Measurements from ENCODE around the gene DCBLD2. TPM values are rescaled to one million over a fixed set of nuclear protein-coding genes. Genes with fewer than 3 reads are reported as not detected.
A peak's percentile ranks its signal among the peaks of the same experiment; 100 is the strongest.

The DCBLD2 gene
- total and polyA plus RNA-seq, 2 of the 4 experiments (the other 2 are of a cell fraction) = 121 to 196 TPM

DNA sequence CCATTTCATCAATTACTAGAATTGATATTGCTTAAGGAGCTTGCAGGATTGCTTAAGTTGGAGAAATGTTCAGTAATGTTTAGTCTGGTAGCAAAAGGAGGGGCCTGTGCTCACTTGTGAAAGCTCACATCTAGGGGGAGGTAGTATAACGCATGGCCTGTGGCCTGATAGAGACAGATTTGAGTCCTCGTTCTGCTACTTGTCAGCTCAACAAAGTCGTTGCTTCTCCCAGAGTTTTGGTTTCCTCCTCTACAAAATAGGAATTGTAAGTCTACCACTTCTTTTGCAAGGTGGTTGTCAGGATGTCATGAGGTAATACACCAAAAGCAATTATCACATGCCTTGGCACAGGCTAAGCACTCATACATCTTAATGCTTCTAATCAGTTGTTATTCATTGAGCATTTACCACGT, 137.0 kb downstream of the DCBLD2 start:
- Histone ChIP-seq H3K56ac (ENCODE audit: extremely low read depth, insufficient read depth, low read length) (no peak overlapping the region), H3K4me3 (ENCODE audit: insufficient read depth, low read depth, low read length) (no peak overlapping the region), H3K27ac (ENCODE audit: insufficient read depth, low read length) (no peak overlapping the region), H2AFZ (replicated peaks; ENCODE audit: low read length, poor library complexity) (no peak overlapping the region), H2AK9ac (replicated peaks; ENCODE audit: low read depth, low read length, poor library complexity) (no peak overlapping the region), H2BK120ac (ENCODE audit: low read depth, low read length) (no peak overlapping the region), H4K20me1 (ENCODE audit: insufficient read depth, low read length) (no peaks in the 10 kb centered on the region), H4K5ac (ENCODE audit: low read depth, low read length) (no peak overlapping the region), H2BK15ac (ENCODE audit: low read depth, low read length) (no peak overlapping the region), H3K79me1 (ENCODE audit: low read depth in 1 of 2, low read length in 2 of 2) (no peaks in the 10 kb centered on the region), H4K91ac (ENCODE audit: insufficient read depth, low read depth, low read length) (no peak overlapping the region), H3K14ac (replicated peaks; ENCODE audit: low read depth, low read length) (no peak overlapping the region), H2AK5ac (ENCODE audit: low read depth, low read length) (no peak overlapping the region), H3K4me1 (ENCODE audit: control insufficient read depth, insufficient read depth, low read length) (peaks cover 4% of the 10 kb centered on the region), H4K8ac (ENCODE audit: low read depth in 2 of 2, low read length in 2 of 2) (no peak overlapping the region), H3K4ac (ENCODE audit: low read depth, low read length) (no peak overlapping the region), H3K23ac (ENCODE audit: low read depth, low read length) (no peak overlapping the region), H3K9ac (ENCODE audit: low read depth, low read length) (no peak overlapping the region), H3K4me2 (ENCODE audit: low read depth, low read length) (no peak overlapping the region), H2BK20ac (ENCODE audit: low read depth, low read length) (no peak overlapping the region), H3K18ac (ENCODE audit: low read depth, low read length) (no peak overlapping the region), H3K9me3 (ENCODE audit: control insufficient read depth, insufficient read depth, low read length) (no peaks in the 10 kb centered on the region), H3K27me3 (ENCODE audit: control insufficient read depth, insufficient read depth, low read length) (no peaks in the 10 kb centered on the region; the same call in 1 of the 2 replicates), H2BK5ac (ENCODE audit: low read depth, low read length, poor library complexity, severe bottlenecking) (no peak overlapping the region), H3K36me3 (ENCODE audit: control insufficient read depth, insufficient read depth, low read length) (no peaks in the 10 kb centered on the region), H3K9me1 (ENCODE audit: insufficient read depth, low read length) (no peaks in the 10 kb centered on the region)
- ChIA-PET CTCF (no interaction called here), POLR2A (ENCODE audit: unreplicated experiment) (no interaction called here)
- intact Hi-C loops (cut with micrococcal nuclease) (no loop called here), dilution Hi-C loops (cut with HindIII; ENCODE audit: low sequenced_read_pairs, unreplicated experiment) (no loop called here), in situ Hi-C loops (cut with MboI; ENCODE audit: low sequenced_read_pairs) (no loop called here)
- TF ChIP-seq, protein P1, sequence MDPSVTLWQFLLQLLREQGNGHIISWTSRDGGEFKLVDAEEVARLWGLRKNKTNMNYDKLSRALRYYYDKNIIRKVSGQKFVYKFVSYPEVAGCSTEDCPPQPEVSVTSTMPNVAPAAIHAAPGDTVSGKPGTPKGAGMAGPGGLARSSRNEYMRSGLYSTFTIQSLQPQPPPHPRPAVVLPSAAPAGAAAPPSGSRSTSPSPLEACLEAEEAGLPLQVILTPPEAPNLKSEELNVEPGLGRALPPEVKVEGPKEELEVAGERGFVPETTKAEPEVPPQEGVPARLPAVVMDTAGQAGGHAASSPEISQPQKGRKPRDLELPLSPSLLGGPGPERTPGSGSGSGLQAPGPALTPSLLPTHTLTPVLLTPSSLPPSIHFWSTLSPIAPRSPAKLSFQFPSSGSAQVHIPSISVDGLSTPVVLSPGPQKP (IDR thresholded peaks at IDR 0.05; ENCODE audit: borderline replicate concordance, low read depth, low read length) = no peak
- TF ChIP-seq CEBPB (IDR thresholded peaks at IDR 0.05; ENCODE audit: low read depth, low read length) = peak; percentile 55
- no TSS peak for BruUV-seq (replicated peaks)
- DNase-seq (no peak), ATAC-seq (ENCODE audit: low read depth) (no peak)
- WGBS, 2 experiments (ENCODE audit: extremely low coverage in 2 of 2, insufficient read length in 1 of 2) = no CpG with 5 or more reads among the region's 4 CpGs
